ENCODE results near the gene DTX3.

The DTX3 gene

GRCh38 chr12:57618966-57619433, 14.4 kb downstream of the DTX3 start:
- TF ChIP-seq GATA3 (IDR thresholded peaks at IDR 0.05; ENCODE audit: low read depth, low read length) (no peak), GATA2 (IDR thresholded peaks at IDR 0.05; ENCODE audit: low read depth, low read length) (no peak)

- TF ChIP-seq GATA2 (IDR thresholded peaks at IDR 0.05; ENCODE audit: low read depth, low read length) (no peak), GATA3 (IDR thresholded peaks at IDR 0.05; ENCODE audit: low read depth, low read length) (no peak)
These were observed 15.0 kb downstream of the DTX3 start for GRCh38 chr12:57619434-57620244.

- TF ChIP-seq GATA3 (IDR thresholded peaks at IDR 0.05; ENCODE audit: low read depth, low read length) (no peak), GATA2 (IDR thresholded peaks at IDR 0.05; ENCODE audit: low read depth, low read length) (no peak)
These were observed 15.8 kb downstream of the DTX3 start for GRCh38 chr12:57620245-57620935.

- TF ChIP-seq GATA2 (IDR thresholded peaks at IDR 0.05; ENCODE audit: low read depth, low read length) (no peak), GATA3 (IDR thresholded peaks at IDR 0.05; ENCODE audit: low read depth, low read length) (no peak)
These were observed 16.4 kb downstream of the DTX3 start for GRCh38 chr12:57620936-57621496.

- TF ChIP-seq GATA2 (IDR thresholded peaks at IDR 0.05; ENCODE audit: low read depth, low read length), result no peak
- TF ChIP-seq GATA3 (IDR thresholded peaks at IDR 0.05; ENCODE audit: low read depth, low read length), result no peak
These were observed 17.1 kb downstream of the DTX3 start for GRCh38 chr12:57621497-57622292.

GRCh38 chr12:57622293-57623245, 17.9 kb downstream of the DTX3 start:
- TF ChIP-seq GATA3 (IDR thresholded peaks at IDR 0.05; ENCODE audit: low read depth, low read length), result no peak
- no peak for TF ChIP-seq GATA2 (IDR thresholded peaks at IDR 0.05; ENCODE audit: low read depth, low read length)

- TF ChIP-seq GATA2 (IDR thresholded peaks at IDR 0.05; ENCODE audit: low read depth, low read length), result no peak
- TF ChIP-seq GATA3 (IDR thresholded peaks at IDR 0.05; ENCODE audit: low read depth, low read length), result no peak
These were observed 18.8 kb downstream of the DTX3 start for GRCh38 chr12:57623385-57623784.

- TF ChIP-seq GATA2 (IDR thresholded peaks at IDR 0.05; ENCODE audit: low read depth, low read length) (no peak), GATA3 (IDR thresholded peaks at IDR 0.05; ENCODE audit: low read depth, low read length) (no peak)
These were observed 19.3 kb downstream of the DTX3 start for GRCh38 chr12:57623811-57624390.

- TF ChIP-seq GATA2 (IDR thresholded peaks at IDR 0.05; ENCODE audit: low read depth, low read length), result no peak
- no peak for TF ChIP-seq GATA3 (IDR thresholded peaks at IDR 0.05; ENCODE audit: low read depth, low read length)
These were observed 20.0 kb downstream of the DTX3 start for GRCh38 chr12:57624441-57625220.

GRCh38 chr12:57625261-57626032, 20.8 kb downstream of the DTX3 start:
- TF ChIP-seq GATA3 (IDR thresholded peaks at IDR 0.05; ENCODE audit: low read depth, low read length) (no peak), GATA2 (IDR thresholded peaks at IDR 0.05; ENCODE audit: low read depth, low read length) (no peak)

Measured in SH-SY5Y (cell line).